ENCODE results near the gene SLC35B3. TPM values are rescaled to one million over a fixed set of nuclear protein-coding genes. Genes with fewer than 3 reads are reported as not detected.
"Not testable (repeated sequence)": the region's sequence is repeated elsewhere in the genome, so short reads cannot be mapped to it uniquely, and the experiment has no call there.

SLC35B3 gene
- total and polyA plus RNA-seq, 2 experiments from 2014 or later, result 6.3 to 11.9 TPM

- H3K36me3 ChIP-seq, result no peaks in the 10 kb centered on the region
- no peaks in the 10 kb centered on the region for H3K4me1 ChIP-seq (ENCODE audit: low read depth)
- no peak overlapping the region for H3K4me3 ChIP-seq
- H3K9me3 ChIP-seq (ENCODE audit: low read depth), result no peaks in the 10 kb centered on the region
- no peak for TF ChIP-seq CTCF (IDR thresholded peaks at IDR 0.05; ENCODE audit: low read depth, low read length)
- DNase-seq (ENCODE audit: low read depth in 1 of 2, low spot score in 1 of 2), result no peak
- H3K27ac ChIP-seq, result no peak overlapping the region
- H3K27me3 ChIP-seq, result no peaks in the 10 kb centered on the region
Observed at GRCh38 chr6:8468552-8469356, 33.4 kb upstream of the SLC35B3 start.

- DNase-seq (ENCODE audit: low read depth in 1 of 2, low spot score in 1 of 2), result no peak
- Histone ChIP-seq H3K9me3 (ENCODE audit: low read depth) (no peaks in the 10 kb centered on the region), H3K27me3 (no peaks in the 10 kb centered on the region), H3K4me1 (ENCODE audit: low read depth) (no peaks in the 10 kb centered on the region), H3K27ac (no peak overlapping the region), H3K4me3 (no peak overlapping the region), H3K36me3 (no peaks in the 10 kb centered on the region)
- TF ChIP-seq CTCF (IDR thresholded peaks at IDR 0.05; ENCODE audit: low read depth, low read length), result no peak
Observed at GRCh38 chr6:8462694-8463093, 27.3 kb upstream of the SLC35B3 start.

GRCh38 chr6:8462169-8462568 lies 26.8 kb upstream of the SLC35B3 start:
- Histone ChIP-seq H3K4me1 (ENCODE audit: low read depth) (no peaks in the 10 kb centered on the region), H3K27me3 (no peaks in the 10 kb centered on the region)
- TF ChIP-seq CTCF (IDR thresholded peaks at IDR 0.05; ENCODE audit: low read depth, low read length), result no peak

GRCh38 chr6:8446391-8446790 lies 11.0 kb upstream of the SLC35B3 start:
- TF ChIP-seq CTCF (IDR thresholded peaks at IDR 0.05; ENCODE audit: low read depth, low read length), result no peak
- Histone ChIP-seq H3K36me3 (no peaks in the 10 kb centered on the region), H3K4me1 (ENCODE audit: low read depth) (no peaks in the 10 kb centered on the region), H3K27me3 (no peaks in the 10 kb centered on the region), H3K27ac (no peak overlapping the region), H3K4me3 (no peak overlapping the region), H3K9me3 (ENCODE audit: low read depth) (no peaks in the 10 kb centered on the region)
- DNase-seq (ENCODE audit: low read depth in 1 of 2, low spot score in 1 of 2), result no peak

More at GRCh38 chr6:8462169-8462568, 26.8 kb upstream of the SLC35B3 start:
- Histone ChIP-seq H3K9me3 (ENCODE audit: low read depth) (no peaks in the 10 kb centered on the region), H3K27ac (no peak overlapping the region), H3K4me3 (no peak overlapping the region), H3K36me3 (no peaks in the 10 kb centered on the region)
- no peak for DNase-seq (ENCODE audit: low read depth in 1 of 2, low spot score in 1 of 2)

GRCh38 chr6:8445930-8446329 lies 10.6 kb upstream of the SLC35B3 start:
- not testable (repeated sequence) for H3K9me3 ChIP-seq (ENCODE audit: low read depth); H3K4me1 ChIP-seq (ENCODE audit: low read depth); H3K36me3 ChIP-seq; DNase-seq (ENCODE audit: low read depth in 1 of 2, low spot score in 1 of 2); H3K4me3 ChIP-seq; H3K27me3 ChIP-seq; H3K27ac ChIP-seq

- TF ChIP-seq CTCF (IDR thresholded peaks at IDR 0.05; ENCODE audit: low read depth, low read length), result no peak
- H3K36me3 ChIP-seq, result no peaks in the 10 kb centered on the region
- no peak overlapping the region for H3K27ac ChIP-seq
- H3K27me3 ChIP-seq, result no peaks in the 10 kb centered on the region
- no peak overlapping the region for H3K4me3 ChIP-seq
- H3K4me1 ChIP-seq (ENCODE audit: low read depth), result peaks cover 3% of the 10 kb centered on the region
- DNase-seq (ENCODE audit: low read depth in 1 of 2, low spot score in 1 of 2), result no peak
- no peaks in the 10 kb centered on the region for H3K9me3 ChIP-seq (ENCODE audit: low read depth)
Observed at GRCh38 chr6:8442150-8442549, 6.8 kb upstream of the SLC35B3 start.

Data from cardiac muscle cell (in vitro differentiated cells and primary cell).